Astrocyte (in vitro differentiated cells and primary cell): ENCODE results near the gene CAMK2D.

Source experiments
- EZH2 ChIP-seq: IDR thresholded peaks from 2 replicates; pipeline ENCODE4 v1.6.1; 2012; ENCODE audit warnings: mild to moderate bottlenecking, low read length, inconsistent platforms; ENCODE audit not compliant: insufficient read depth
- TF ChIP-seq, protein P1 (sequence below): IDR thresholded peaks from 2 replicates; pipeline ENCODE4 v1.5.1; 2011; ENCODE audit warnings: low read depth, mild to moderate bottlenecking, inconsistent platforms, low read length, moderate library complexity; ENCODE audit not compliant: insufficient read depth

DNA sequence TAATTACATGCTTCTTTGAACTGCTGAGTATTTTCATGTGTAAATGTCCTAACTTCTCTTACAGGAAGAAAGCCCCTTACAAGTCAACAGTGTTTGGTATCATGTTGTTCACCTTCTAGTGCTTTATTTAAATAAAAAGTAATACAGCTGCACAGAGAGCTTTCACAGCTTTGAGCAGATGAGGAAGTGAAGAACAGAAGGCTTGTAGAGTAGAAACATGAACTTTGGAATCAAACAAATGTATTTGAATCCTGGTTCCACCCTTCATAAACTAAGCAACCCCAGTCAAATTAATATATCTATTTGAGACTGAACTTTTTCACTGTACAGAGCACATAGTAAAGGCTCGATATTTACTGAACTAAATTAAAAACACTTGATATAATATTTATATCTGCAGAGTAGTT, 120.5 kb downstream of the CAMK2D start:
- TF ChIP-seq EZH2 = no peak
- TF ChIP-seq, protein P1, sequence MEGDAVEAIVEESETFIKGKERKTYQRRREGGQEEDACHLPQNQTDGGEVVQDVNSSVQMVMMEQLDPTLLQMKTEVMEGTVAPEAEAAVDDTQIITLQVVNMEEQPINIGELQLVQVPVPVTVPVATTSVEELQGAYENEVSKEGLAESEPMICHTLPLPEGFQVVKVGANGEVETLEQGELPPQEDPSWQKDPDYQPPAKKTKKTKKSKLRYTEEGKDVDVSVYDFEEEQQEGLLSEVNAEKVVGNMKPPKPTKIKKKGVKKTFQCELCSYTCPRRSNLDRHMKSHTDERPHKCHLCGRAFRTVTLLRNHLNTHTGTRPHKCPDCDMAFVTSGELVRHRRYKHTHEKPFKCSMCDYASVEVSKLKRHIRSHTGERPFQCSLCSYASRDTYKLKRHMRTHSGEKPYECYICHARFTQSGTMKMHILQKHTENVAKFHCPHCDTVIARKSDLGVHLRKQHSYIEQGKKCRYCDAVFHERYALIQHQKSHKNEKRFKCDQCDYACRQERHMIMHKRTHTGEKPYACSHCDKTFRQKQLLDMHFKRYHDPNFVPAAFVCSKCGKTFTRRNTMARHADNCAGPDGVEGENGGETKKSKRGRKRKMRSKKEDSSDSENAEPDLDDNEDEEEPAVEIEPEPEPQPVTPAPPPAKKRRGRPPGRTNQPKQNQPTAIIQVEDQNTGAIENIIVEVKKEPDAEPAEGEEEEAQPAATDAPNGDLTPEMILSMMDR = no peak
